HG02588 (cell line): ENCODE results near the gene NUF2.
"Not testable (repeated sequence)": the region's sequence is repeated elsewhere in the genome, so short reads cannot be mapped to it uniquely, and the experiment has no call there.

ENCODE experiments used
- ATAC-seq: cut with Tn5 transposase; IDR thresholded peaks from one replicate; pipeline ENCODE4 v1.9.1; 2021; ENCODE audit warnings: mild to moderate bottlenecking, moderate library complexity; ENCODE audit not compliant: unreplicated experiment

Gene NUF2

DNA sequence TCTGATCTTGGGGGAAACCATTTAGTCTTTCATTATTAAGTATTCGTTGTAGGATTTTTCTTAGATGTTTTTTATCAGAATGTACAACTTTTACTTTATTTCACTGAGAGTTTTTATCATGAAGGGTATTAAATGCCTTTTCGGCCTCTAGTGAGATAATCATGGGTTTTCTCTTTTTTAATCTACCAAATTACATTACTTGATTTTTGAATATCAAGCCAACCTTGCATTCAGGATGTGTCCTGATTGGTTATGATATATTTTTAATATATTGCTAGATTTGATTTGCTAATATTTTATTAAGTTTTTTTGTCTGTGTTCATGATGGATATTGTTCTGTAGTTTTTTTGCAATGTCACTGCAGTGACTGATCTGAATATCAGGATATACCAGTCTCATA is 9.4 kb downstream of the NUF2 start:
- no peak for ATAC-seq

DNA sequence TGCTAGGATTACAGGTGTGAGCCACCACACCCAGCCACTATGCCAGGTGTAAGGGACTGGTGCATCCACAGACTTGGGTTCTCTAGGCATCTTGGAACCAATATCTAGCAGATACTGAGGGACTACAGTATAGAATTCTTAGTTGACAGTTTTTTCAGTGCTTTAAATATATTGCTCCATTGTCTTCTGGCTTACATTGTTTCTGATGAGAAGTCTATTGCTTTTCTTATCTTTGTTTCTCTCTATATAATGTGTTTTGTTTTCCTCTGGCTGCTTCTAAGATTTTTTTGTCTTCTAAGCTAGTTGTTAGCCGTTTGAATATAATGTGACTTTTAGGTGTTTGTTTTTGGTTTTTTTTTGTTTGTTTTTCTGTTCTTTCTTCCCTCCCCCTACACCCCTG is 13.5 kb downstream of the NUF2 start:
- ATAC-seq, result no peak

DNA sequence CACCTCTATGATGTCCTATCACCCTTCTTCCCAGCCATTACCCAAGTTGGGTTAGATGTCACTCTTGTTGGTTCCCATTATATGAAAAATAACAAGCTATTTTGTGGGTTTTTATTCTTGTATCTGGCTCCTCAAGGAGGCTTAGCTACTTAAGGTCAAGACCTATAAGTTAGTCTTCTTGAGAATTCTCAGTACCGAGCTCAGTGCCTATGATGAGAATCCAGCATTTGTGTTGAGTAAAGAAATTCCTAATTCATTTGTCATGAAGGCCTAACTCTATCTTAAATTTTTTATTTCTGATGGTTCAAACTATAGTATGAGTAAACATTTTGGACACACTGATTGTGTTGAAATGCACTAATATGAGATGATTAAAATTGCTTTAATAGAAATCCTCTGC is 15.9 kb downstream of the NUF2 start:
- ATAC-seq, result no peak

DNA sequence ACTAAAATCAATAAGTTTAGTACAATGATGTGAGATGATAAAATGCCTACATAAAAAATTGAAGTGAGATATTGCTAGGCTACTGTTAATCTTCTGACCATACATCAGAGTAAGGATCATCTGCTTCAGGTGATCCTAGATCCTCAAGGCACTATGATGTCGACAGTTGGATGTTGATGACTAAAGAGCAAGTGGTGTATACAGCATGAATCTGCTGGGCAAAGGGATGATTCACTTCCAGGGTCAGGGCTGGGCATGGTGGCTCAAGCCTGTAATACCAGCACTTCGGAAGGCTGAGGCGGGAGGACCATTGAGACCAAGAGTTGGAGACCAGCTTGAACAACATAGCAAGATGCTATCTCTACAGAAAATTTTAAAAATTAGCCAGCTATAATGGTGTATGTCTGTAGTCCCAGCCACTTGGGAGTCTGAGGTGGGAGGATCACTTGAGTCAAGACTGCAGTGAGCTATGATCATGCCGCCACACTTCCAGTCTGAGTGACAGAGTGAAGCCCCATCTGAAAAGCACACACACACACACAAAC is 24.6 kb downstream of the NUF2 start:
- ATAC-seq, result no peak

DNA sequence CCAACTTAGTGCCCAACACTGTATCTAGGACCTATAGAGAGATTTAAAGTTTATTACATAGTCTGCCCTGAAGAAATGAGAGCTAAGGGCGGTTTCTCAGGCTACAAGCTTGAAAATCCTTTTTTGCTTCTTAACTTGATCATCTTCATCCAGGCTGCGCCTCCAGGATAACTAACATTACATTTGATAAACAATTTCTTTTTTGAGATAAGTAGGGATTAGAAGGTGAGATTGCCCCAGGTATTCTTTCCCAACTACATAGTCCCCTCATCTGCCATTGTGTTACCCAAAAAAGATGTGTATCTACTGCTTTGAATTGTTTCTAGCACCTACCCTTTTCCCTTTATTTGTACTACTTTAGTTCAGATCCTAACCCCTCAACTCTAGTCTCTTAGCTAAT is 25.4 kb downstream of the NUF2 start:
- ATAC-seq, result no peak

DNA sequence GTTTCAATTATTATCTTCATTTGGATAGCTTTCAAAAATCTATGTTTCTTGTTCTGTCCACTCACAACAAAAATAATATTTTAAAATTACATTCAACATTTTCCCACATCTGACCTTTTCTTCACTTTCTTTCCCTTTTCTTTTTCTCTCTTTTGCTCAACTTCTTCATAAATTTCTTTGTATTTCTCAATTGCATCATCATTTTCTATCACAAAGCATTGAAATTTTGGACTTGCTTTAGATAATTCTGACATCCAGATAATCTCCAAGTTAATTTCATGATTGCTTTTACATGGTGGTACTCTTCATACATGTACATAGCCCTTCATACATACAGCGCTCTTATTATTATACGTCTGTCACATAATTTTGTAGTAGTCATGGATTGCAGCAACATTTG is 30.2 kb downstream of the NUF2 start:
- no peak for ATAC-seq

DNA sequence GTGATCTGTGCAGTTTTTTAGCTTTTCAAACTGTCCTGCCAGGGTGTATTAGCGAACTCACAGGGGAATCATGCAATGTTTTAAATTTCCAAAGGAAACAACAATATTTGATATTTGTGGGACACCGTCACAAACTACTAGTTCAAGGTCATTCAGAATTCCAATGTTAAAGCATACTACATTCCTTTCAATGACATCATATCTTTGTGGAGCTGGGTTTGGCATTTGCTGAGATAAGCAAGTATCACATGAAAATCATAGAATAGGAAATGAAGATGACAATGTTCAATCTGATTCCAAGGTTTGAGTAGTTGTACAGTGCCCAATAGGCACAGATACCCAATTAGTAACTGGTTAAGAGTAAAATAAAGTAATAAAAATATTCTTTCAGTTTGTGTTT is 35.6 kb downstream of the NUF2 start:
- ATAC-seq, result no peak

DNA sequence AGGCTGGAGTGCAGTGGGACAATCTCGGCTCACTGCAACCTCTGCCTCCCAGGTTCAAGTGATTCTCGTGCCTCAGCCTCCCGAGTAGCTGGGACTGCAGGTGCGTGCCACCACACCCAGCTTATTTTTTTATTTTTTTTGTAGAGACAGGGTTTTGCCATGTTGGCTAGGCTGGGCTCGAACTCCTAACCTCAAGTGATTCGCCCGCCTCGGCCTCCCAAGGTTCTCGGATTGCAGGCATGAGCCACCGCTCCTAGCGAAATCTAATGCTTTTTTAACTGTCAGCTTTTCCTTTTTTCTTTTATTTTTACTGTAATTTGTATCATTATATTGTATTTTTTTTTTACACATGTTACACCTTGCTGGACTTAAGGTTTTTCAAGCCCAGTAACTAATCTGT is 36.4 kb downstream of the NUF2 start:
- not testable (repeated sequence) for ATAC-seq

DNA sequence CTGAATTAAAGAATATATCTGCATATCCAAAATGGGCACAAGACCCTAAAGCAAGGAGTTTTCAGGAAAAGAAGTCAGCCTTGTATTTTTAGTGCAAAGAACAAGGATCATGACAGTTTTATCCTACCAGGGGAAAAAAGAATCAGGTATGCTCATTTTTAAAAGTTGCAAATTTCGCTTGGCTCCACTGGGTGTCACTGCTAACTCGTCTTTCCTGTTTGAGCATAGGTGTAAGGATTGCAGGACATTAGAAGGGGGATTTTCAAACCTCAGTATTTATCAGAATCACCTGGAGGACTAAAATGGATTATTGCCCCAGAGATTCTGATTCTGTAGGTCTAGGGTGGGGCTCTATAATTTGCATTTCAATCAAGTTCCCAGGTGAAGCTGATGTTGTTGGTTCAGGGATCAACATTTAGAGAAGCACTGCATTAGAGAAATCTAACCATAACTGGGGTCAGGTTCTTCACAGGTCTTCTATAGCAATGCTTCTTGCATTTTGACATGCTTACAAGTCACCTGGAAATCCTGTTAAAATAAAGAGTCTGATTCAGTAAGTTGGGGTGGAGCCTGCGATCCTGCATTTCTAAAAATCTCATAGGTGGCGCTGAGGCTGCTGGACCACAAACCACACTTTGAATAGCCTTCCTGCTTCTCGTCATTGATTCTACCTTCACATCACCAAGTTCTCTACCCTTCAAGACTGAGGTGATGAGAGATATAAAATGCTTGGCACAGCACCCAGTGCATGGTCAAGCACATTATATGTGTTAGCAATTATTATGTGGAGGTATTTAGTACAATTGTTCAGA is 39.6 kb downstream of the NUF2 start:
- ATAC-seq, result no peak

DNA sequence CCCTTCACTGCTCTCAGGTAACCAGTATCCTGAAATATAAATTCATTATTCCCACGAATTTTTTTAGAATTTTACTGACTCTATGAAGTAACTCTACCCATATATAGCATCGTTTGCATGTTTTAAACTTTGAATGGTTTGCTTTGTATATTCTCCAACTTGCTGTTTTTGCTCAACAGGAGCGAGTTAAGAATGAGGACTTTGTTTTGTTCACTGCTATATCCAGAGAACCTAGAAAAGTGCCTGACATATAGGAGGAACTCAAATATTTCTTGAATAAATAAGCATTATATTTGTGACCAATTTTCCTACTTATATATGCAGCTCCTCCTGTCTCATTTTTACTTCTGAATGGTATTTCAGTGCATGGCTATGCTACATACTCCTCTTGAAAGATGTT is 43.4 kb downstream of the NUF2 start:
- ATAC-seq, result no peak

DNA sequence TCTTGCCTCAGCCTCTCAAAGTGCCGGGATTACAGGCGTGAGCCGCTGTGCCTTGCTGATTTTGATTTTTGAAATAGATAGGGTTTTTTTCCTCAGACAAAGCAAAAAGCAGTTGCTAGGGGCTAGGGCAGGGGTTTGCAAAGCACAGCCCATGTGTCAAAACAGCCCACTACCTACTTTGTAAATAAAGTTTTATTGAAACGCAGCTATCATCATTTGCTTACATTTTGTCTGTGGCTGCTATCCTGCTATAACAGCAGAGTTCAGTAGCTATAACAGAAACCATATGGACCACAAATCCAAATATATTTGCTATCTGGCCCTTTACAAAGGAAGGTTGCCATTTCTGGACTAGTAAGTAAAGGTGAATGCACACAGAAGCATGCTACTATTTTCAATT is 44.8 kb downstream of the NUF2 start:
- no peak for ATAC-seq

DNA sequence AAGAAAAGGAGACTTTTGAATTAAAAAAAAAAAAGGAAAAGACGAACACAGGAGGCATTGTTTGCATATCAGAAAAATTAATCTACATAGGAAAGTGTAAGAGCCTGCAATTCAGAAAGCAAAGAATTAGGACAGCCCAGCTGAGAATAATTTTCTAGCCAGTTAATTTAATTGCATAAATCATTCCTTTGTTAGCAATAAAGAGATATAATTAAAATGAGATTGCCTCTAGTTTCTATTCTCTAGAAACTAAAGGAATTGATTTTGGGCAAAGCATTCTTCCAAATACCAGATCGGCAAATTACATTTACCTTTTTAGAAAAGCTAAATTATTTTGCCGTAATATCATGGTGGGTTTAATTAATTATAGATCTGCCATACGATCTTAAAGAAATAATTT is 46.0 kb downstream of the NUF2 start:
- ATAC-seq, result no peak

DNA sequence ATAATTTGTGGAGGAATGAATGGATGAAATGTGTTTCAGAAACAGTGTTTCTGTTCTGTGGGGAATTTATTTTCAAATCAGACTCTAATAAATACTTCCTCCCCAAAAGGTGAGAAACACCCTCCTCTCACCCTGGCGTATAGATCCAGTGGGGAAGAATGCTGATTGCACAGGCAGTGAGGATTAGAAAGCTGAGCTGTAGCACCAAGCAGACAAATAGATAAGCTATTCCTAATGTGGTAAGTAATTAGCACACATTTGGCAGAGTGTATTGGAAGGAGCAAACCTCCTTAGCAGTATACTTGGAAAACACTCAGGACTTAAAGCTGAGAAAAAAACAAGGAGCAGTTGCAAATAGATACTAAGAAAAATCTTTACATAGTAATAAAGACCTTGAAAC is 50.8 kb downstream of the NUF2 start:
- no peak for ATAC-seq

DNA sequence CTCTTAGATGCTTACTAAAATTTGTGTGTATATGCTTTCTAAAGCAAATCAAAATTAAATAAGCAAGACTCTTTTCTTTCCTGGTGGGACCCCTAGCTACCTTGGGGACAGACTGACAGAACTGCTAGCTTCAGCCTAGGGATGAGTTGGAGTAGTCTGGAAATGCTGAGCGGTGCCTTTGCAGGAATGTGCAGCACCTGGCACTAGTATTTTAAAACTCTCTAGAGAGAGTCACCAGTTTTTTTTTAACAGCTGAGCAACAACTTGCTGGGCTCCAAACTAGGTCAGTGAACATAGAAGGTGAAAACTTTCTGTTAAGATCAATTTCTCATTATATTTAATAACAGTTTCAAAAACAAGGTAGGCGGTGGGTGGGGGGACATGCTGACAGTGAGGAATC is 56.8 kb downstream of the NUF2 start:
- no peak for ATAC-seq

DNA sequence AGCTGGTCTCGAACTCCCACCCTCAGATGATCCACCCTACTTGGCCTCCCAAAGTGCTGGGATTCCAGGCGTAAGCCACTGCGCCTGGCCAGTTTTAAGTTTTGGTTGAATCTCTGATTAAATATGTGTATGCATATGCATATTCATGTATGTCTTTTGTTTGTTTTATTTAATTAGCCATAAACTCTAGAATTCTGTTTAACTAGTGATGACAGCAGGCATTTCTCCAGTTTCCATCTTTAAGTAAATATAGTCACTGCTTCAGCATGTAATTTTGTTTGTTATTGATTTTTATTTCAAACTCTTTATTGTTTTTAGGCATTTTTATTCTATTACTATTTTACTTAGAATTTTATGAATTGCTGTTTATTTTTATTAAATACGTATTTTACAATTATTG is 58.0 kb downstream of the NUF2 start:
- ATAC-seq, result no peak

DNA sequence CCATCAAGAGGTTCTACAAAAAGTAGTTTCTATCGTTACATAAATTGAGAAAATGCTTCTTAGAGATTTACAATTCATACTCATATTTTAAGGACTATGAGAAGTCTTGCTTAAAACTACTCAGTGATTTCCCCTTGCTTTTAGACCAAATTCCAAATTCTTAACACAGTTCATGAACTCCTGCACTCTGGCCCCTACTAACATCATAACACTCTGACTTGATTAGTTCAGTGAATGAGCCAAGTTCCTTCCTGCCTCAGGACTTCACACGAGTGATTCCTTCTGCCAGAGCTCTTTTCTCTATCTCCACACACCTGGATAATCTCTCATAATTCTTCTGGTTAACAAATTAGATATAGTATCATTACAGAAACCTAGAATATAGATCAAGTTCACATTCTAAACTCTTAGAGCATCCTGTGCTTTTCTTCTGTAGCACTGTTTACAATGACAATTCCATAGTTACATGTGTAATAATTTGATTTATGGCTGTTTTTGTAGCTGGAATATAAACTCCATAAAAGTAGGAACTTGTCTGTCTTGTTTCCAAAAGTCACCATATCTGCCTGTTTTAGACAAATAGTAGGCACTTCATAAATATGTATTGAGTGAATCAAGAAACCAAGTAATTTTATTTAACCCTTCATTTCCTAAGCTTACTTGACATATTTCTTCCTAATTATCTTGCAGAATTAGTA is 59.9 kb downstream of the NUF2 start:
- ATAC-seq, result no peak

DNA sequence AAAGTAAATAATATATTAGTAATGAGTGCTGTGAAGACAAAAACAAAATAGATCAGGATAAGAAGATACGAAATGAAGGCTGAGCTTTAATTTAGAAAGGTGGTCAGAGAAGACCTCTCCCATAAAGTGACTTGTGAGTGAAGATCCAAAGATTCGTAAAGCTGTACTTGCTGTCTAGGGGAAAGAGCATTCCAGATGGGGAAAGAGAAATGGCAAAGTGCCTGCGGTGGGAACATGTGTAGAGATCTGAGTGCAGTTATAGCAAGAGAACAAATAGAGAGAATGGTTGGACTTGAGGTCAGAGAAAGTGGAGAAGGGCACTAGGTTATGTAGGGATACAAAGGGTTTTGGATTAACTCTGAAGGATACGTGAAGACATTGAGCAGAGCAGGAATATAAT is 60.6 kb downstream of the NUF2 start:
- ATAC-seq, result no peak

DNA sequence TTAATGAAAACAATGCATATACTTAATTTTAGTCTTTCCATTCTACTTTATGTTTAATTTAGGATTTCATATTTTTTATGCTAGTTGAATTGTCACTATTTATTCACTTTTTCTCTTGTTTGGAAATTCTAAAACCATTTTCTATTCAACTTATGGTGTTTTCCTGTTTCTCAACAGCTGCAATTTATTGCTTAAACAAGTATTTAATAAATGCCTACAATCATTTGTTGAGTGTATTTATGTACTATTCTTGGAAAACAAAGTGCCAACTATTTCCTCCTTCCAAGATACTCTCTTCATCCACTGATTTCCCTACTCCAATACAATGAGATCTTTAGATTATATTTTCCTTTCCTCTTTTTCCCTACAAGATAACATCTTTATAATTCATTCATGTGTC is 65.4 kb downstream of the NUF2 start:
- no peak for ATAC-seq

DNA sequence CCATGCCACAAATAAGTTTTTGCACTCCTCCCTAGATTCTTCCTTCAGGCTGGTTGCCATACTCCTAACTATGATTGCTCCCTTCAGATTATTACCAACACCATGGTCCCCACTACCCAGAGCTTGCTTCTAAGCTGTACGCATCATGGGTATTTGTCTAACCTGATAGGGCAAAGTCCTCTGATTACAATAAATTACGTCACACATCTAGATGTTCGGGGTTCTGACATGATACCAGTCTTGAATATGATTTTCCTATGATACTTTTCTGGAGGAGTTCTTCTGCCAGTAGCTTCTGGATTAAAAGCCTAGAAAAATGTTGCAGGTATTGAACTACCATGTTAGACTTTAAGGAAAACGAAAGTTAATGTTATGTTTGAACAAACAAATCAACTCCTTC is 67.2 kb downstream of the NUF2 start:
- ATAC-seq, result no peak

DNA sequence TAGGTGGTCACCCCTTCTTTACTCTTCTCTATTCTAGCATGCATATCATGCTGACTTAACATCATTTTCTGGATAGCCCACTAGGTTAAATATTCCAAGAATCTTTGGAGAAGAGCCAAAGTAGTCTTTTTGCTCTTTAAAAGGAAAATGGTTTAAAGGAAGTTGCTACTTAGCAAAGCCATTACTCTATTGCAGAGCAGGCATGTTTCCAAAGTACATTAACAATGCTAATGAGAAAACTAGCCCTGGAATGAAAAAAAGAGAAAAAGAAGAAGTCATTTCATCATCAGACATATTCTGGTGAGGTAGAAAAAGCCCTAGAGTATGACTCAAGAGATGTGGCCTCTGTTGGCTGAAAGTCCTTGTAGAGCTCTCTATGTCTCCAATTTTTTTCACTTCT is 74.0 kb downstream of the NUF2 start:
- no peak for ATAC-seq

DNA sequence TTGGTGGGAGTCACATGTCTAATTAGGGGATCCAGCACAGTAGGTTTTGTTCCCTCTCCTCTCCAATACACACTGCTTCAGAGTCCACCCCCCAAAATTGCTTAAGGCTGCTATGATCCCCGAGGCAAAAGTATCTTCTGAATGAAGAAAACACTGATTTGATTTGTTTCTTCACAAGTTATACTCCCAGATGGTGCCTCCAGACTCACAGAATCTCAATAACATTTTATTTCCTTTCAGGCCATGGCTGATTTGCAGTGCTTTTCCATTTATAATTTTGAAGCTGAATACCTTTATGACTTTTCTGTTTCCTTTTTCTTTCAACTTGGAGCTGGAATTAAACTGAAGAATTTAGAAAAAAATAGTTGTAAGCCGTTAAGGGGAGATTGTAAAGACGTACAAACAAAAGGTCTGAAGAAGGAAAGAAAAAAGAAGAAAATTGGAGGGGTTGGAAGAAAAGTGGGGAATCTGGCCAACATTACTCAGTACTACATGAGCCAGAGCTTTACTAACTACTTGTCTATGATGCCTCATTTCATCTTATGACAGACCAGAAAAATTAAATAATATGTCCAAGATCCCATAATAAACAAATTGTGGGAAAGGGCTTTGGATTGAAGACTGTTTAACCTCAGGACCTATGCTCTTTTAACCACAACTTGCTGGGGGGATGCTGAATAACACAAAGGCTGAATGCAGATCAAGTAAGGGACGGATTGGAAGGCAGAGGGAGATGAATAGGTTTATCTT is 75.9 kb downstream of the NUF2 start:
- ATAC-seq, result no peak

DNA sequence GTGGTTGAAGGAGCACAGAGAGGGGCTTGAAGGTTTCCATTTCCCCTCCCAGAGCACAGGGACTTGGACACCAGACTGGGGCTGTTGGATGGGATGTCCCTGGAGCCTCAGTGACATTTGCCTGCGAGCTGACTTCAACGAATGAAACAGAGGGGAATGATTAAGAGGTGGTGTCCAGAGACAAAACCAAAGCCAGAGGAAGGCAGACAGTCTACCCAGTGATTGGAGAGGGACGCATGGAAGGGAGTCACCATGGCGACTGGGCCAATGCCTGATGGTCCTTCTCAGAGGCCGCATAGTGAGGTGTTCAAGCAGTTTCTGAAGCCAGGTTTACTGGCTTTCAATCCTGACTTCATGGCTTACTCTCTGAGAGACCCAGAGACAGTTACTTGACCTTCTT is 77.2 kb downstream of the NUF2 start:
- no peak for ATAC-seq
